Measurements from ENCODE around the gene ABCC1. TPM values are rescaled to one million over a fixed set of nuclear protein-coding genes. Genes with fewer than 3 reads are reported as not detected.

The ABCC1 gene
- polyA plus RNA-seq, 1 donor from 2014 or later, result 3.0 TPM

- no peak overlapping the region for H2AFZ ChIP-seq (ENCODE audit: low read depth, low read length)
- no peaks in the 10 kb centered on the region for H3K9me3 ChIP-seq (ENCODE audit: low read length)
- no peak overlapping the region for H3K9ac ChIP-seq (ENCODE audit: low read length)
- no peaks in the 10 kb centered on the region for H3K9me2 ChIP-seq (ENCODE audit: insufficient read depth, low read length)
- H3K36me3 ChIP-seq (ENCODE audit: insufficient read depth, low read length), result no peaks in the 10 kb centered on the region
- H4K20me1 ChIP-seq (ENCODE audit: insufficient read depth), result no peaks in the 10 kb centered on the region
- no peak overlapping the region for H3K27ac ChIP-seq (ENCODE audit: low read length)
- TF ChIP-seq CTCF (IDR thresholded peaks at IDR 0.05; ENCODE audit: poor library complexity, severe bottlenecking) (no peak), MXI1 (conservative IDR thresholded peaks at IDR 0.05; ENCODE audit: poor library complexity, severe bottlenecking) (no peak), SMC3 (conservative IDR thresholded peaks at IDR 0.05; ENCODE audit: poor library complexity) (no peak), RAD21 (conservative IDR thresholded peaks at IDR 0.05) (no peak), TAF1 (IDR thresholded peaks at IDR 0.05; ENCODE audit: low read depth) (no peak), POLR2AphosphoS5 (IDR thresholded peaks at IDR 0.05) (no peak), EP300 (conservative IDR thresholded peaks at IDR 0.05; ENCODE audit: poor library complexity, severe bottlenecking) (no peak), REST (IDR thresholded peaks at IDR 0.05; ENCODE audit: borderline replicate concordance) (no peak)
- H3K4me2 ChIP-seq (ENCODE audit: low read length), result no peak overlapping the region
- H3K4me3 ChIP-seq (ENCODE audit: low read length), result no peak overlapping the region
- no peaks in the 10 kb centered on the region for H3F3A ChIP-seq (ENCODE audit: insufficient read depth, low read length, poor library complexity, severe bottlenecking)
- H3K79me2 ChIP-seq (replicated peaks; ENCODE audit: insufficient read depth, low read length), result no peaks in the 10 kb centered on the region
- H3K27me3 ChIP-seq (ENCODE audit: insufficient read depth, low read depth, low read length), result no peaks in the 10 kb centered on the region
Measured at GRCh38 chr16:16071631-16072244, 122.3 kb downstream of the ABCC1 start.

GRCh38 chr16:16073001-16073545 lies 123.7 kb downstream of the ABCC1 start:
- no peaks in the 10 kb centered on the region for H3K9me2 ChIP-seq (ENCODE audit: insufficient read depth, low read length)
- H3K27ac ChIP-seq (ENCODE audit: low read length), result no peak overlapping the region
- no peaks in the 10 kb centered on the region for H4K20me1 ChIP-seq (ENCODE audit: insufficient read depth)
- no peak overlapping the region for H2AFZ ChIP-seq (ENCODE audit: low read depth, low read length)
- no peaks in the 10 kb centered on the region for H3K9me3 ChIP-seq (ENCODE audit: low read length)
- TF ChIP-seq SMC3 (conservative IDR thresholded peaks at IDR 0.05; ENCODE audit: poor library complexity) (no peak), REST (IDR thresholded peaks at IDR 0.05; ENCODE audit: borderline replicate concordance) (no peak), MXI1 (conservative IDR thresholded peaks at IDR 0.05; ENCODE audit: poor library complexity, severe bottlenecking) (no peak), EZH2 (IDR thresholded peaks at IDR 0.05; ENCODE audit: borderline replicate concordance, insufficient read depth, low read length, poor library complexity, severe bottlenecking) (no peak), EP300 (conservative IDR thresholded peaks at IDR 0.05; ENCODE audit: poor library complexity, severe bottlenecking) (no peak), CTCF (IDR thresholded peaks at IDR 0.05; ENCODE audit: poor library complexity, severe bottlenecking) (no peak), TAF1 (IDR thresholded peaks at IDR 0.05; ENCODE audit: low read depth) (no peak), POLR2AphosphoS5 (IDR thresholded peaks at IDR 0.05) (no peak), RAD21 (conservative IDR thresholded peaks at IDR 0.05) (no peak)
- no peaks in the 10 kb centered on the region for H3K36me3 ChIP-seq (ENCODE audit: insufficient read depth, low read length)
- no peaks in the 10 kb centered on the region for H3F3A ChIP-seq (ENCODE audit: insufficient read depth, low read length, poor library complexity, severe bottlenecking)
- no peak overlapping the region for H3K4me3 ChIP-seq (ENCODE audit: low read length)
- no peaks in the 10 kb centered on the region for H3K79me2 ChIP-seq (replicated peaks; ENCODE audit: insufficient read depth, low read length)
- no peak overlapping the region for H3K9ac ChIP-seq (ENCODE audit: low read length)
- H3K4me2 ChIP-seq (ENCODE audit: low read length), result no peak overlapping the region
- no peaks in the 10 kb centered on the region for H3K27me3 ChIP-seq (ENCODE audit: insufficient read depth, low read depth, low read length)
